ENCODE results near the gene STAB2.

- TF ChIP-seq CTCF (IDR thresholded peaks at IDR 0.05) (no peak), POLR2A (IDR thresholded peaks at IDR 0.05) (no peak)
Observed at GRCh38 chr12:103731539-103731938, 144.5 kb downstream of the STAB2 start.

All from heart left ventricle (tissue), 13 donors.